Activated B cell treated with CpG ODN at 0.5 μM for 24 hours (primary cell): Measurements from ENCODE around the gene ZNF24. TPM values are rescaled to one million over a fixed set of nuclear protein-coding genes. Genes with fewer than 3 reads are reported as not detected.
A peak's percentile ranks its signal among the peaks of the same experiment; 100 is the strongest.

ENCODE experiments used
- ATAC-seq: fragments of 200-7000 bp; cut with Tn5 transposase; one replicate; pipeline ENCODE4 v1.10.0; 2021; ENCODE audit warnings: low read depth, mild to moderate bottlenecking, moderate library complexity
- CTCF ChIA-PET: fragments of 350-600 bp; sonication (Branson Sonifier 250); formaldehyde crosslinking; loops from one replicate; lab custom pipeline; 2021; ENCODE audit warnings: antibody characterized with exemption; lab: Charles Lee
- POLR2A ChIA-PET: fragments of 350-600 bp; sonication (Branson Sonifier 250); formaldehyde crosslinking; loops from one replicate; lab custom pipeline; 2021; ENCODE audit warnings: antibody characterized with exemption; lab: Charles Lee
- DNase-seq: peaks from one replicate; pipeline ENCODE4 v3.0.0; 2022
- H3K27ac Mint-ChIP-seq: one replicate; pipeline ENCODE4 v1.8.0; 2020; ENCODE audit warnings: mixed read lengths
- H3K27me3 Mint-ChIP-seq: one replicate; pipeline ENCODE4 v1.8.0; 2021; ENCODE audit warnings: mixed read lengths
- H3K36me3 Mint-ChIP-seq: one replicate; pipeline ENCODE4 v1.8.0; 2021; ENCODE audit warnings: low read depth, mixed read lengths
- H3K4me1 Mint-ChIP-seq: one replicate; pipeline ENCODE4 v1.8.0; 2021; ENCODE audit warnings: mixed read lengths
- H3K4me3 Mint-ChIP-seq: one replicate; pipeline ENCODE4 v1.8.0; 2020; ENCODE audit warnings: mild to moderate bottlenecking, mixed read lengths
- H3K9me3 Mint-ChIP-seq: one replicate; pipeline ENCODE4 v1.8.0; 2020; ENCODE audit warnings: mixed read lengths
- intact Hi-C: fragments of 100-400 bp; cut with micrococcal nuclease; formaldehyde crosslinking; loops from one replicate; pipeline ENCODE4 v1.15.1; 2024
- total RNA-seq: library from RNA; stranded (reverse); gene quantifications from 2 replicates; pipeline ENCODE4 v1.2.3, GENCODE V29; 2022
- TF ChIP-seq, protein P1 (sequence below): fragments of 200-600 bp; IDR thresholded peaks from one replicate; pipeline ENCODE4 v1.8.0; 2022; ENCODE audit warnings: antibody characterized with exemption, mild to moderate bottlenecking

ZNF24 gene
- total RNA-seq, 1 donor from 2014 or later, result 72.5 TPM

DNA sequence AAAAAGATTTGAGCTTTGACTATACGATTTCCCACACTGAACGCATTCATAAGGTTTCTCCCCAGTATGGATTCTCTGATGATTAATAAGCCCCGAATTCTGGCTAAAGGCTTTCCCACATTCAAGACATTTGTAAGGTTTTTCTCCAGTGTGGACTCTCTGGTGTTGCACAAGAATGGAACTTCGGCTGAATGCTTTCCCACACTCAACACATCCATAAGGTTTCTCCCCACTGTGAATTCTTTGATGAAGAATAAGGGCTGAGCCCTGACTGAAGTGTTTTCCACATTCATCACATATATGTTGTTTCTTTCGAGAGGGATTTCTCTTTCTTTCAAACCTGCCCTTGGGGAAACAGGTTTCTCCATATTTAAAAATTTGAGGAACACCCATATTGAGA lies 6.9 kb downstream of the ZNF24 start:
- DNase-seq (no peak), ATAC-seq (no peak)
- TF ChIP-seq, protein P1, sequence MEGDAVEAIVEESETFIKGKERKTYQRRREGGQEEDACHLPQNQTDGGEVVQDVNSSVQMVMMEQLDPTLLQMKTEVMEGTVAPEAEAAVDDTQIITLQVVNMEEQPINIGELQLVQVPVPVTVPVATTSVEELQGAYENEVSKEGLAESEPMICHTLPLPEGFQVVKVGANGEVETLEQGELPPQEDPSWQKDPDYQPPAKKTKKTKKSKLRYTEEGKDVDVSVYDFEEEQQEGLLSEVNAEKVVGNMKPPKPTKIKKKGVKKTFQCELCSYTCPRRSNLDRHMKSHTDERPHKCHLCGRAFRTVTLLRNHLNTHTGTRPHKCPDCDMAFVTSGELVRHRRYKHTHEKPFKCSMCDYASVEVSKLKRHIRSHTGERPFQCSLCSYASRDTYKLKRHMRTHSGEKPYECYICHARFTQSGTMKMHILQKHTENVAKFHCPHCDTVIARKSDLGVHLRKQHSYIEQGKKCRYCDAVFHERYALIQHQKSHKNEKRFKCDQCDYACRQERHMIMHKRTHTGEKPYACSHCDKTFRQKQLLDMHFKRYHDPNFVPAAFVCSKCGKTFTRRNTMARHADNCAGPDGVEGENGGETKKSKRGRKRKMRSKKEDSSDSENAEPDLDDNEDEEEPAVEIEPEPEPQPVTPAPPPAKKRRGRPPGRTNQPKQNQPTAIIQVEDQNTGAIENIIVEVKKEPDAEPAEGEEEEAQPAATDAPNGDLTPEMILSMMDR, result no peak
- Mint-ChIP-seq H3K4me3 (no peak overlapping the region), H3K27me3 (no peaks in the 10 kb centered on the region), H3K27ac (no peak overlapping the region), H3K36me3 (peaks cover 84% of the 10 kb centered on the region), H3K4me1 (peaks cover 29% of the 10 kb centered on the region), H3K9me3 (no peaks in the 10 kb centered on the region)
- intact Hi-C loops, result no loop called here
- POLR2A ChIA-PET, result interaction anchor here (0.7 kb wide), 1 partner anchor 42 kb away, joined by 4 read pairs; no protein-coding TSS in a partner anchor
- CTCF ChIA-PET, result no interaction called here

DNA sequence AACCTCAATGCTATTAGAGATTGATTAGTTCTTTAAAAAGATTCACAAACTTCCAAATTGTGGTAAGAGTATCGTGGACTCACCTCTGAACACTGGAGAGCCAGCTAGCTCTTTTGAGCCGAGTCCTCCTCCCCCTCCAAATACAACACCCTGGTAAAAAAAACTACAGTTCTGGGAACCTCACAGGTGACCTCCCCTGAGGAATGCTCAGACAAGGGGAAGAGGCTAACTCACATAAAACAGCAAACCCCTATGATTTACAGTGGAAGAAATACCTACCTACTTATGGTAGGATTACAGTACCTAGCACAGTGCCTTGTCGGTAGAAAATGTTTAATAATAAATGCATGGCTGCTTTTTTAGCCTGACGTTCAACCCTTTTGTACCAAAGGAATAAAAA lies 8.4 kb downstream of the ZNF24 start:
- intact Hi-C loops, result no loop called here
- CTCF ChIA-PET, result no interaction called here
- peaks cover 82% of the 10 kb centered on the region for H3K36me3 Mint-ChIP-seq
- H3K27me3 Mint-ChIP-seq, result no peaks in the 10 kb centered on the region
- H3K27ac Mint-ChIP-seq, result no peak overlapping the region
- TF ChIP-seq, protein P1, result no peak
- POLR2A ChIA-PET, result no interaction called here
- DNase-seq (no peak), ATAC-seq (no peak)
- H3K9me3 Mint-ChIP-seq, result no peaks in the 10 kb centered on the region
- H3K4me3 Mint-ChIP-seq, result no peak overlapping the region
- peaks cover 20% of the 10 kb centered on the region for H3K4me1 Mint-ChIP-seq

DNA sequence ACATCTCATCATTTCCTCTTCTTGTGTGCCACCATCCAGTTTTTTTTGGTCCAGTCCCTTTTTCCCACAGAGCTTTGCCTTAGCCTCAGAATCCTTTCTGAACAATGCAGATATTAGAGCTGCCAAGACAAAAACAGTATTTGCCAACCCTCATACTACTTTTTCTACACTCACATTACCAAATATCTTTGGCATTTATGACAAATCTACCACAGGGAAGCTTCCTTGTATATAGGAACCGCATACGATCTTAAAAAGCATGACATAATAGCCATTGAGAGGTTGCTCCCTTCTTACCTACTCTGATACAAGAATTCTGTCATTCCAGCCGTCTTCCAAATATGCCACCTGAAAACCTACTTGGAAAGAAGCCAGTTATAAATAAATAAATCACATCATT lies 9.4 kb downstream of the ZNF24 start:
- POLR2A ChIA-PET, result no interaction called here

DNA sequence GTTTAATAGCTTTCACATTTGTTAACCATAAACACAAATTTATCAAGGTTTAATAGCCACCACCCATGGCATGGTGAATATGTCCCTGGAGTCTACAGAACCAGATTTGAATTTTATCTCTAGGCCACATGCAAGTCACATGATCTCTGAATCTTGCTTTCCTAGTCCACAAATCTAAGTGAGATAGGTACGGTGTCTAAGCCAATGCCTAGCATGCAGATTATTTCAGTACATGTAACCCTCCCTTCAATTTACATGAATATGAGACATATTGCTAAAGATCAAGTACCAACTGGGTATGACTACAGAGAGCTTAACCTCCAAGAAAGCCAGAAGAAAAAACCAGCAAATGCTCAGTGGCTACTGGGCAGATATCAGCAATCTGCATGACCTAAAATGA lies 10.0 kb downstream of the ZNF24 start:
- intact Hi-C loops, result no loop called here
- ChIA-PET POLR2A (no interaction called here), CTCF (no interaction called here)
- Mint-ChIP-seq H3K36me3 (peaks cover 68% of the 10 kb centered on the region), H3K9me3 (no peaks in the 10 kb centered on the region), H3K27ac (no peak overlapping the region), H3K4me1 (peaks cover 8% of the 10 kb centered on the region), H3K4me3 (no peak overlapping the region), H3K27me3 (no peaks in the 10 kb centered on the region)
- TF ChIP-seq, protein P1, result no peak
- no peak for ATAC-seq
- DNase-seq, result no peak

More for the DNA sequence above, 9.4 kb downstream of the ZNF24 start:
- Mint-ChIP-seq H3K27me3 (no peaks in the 10 kb centered on the region), H3K9me3 (no peaks in the 10 kb centered on the region), H3K4me3 (no peak overlapping the region), H3K27ac (peak overlapping the region; percentile 8), H3K36me3 (peaks cover 74% of the 10 kb centered on the region), H3K4me1 (peaks cover 12% of the 10 kb centered on the region)
- intact Hi-C loops, result no loop called here
- DNase-seq, result no peak
- CTCF ChIA-PET, result no interaction called here
- TF ChIP-seq, protein P1, result no peak
- no peak for ATAC-seq

DNA sequence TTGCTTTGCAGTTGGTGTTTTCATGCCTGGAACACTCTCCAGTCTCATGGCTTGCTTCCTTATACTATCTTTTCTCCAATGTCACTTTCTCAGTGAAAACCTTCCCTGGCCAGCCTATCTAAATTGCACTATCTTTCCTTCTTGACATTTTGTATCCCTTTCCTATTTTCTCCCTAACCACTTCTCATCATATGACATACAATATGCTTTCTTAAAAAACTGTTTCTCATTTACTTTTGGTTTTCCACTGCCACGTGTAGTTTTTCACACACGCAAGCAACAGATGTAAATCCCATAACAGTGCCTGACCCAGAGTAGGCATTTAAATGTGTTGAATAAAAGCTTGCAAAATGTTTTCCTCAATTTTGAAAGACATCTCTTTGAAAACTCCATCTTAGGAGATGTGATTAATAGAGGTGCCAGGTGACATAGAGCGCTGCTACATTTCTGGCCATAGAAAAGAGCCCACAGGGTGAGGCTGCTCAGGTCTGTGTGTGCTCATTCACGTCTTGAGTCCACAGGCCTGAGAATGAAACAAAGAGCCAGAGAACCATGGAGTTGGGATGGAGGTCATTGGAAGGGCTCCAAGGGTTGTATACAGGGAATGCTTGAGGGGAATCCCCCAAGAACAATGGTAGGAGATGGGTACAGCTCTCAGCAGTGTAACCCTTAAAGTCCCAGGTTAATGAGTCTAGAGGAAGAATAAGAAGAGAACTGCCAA lies 12.7 kb downstream of the ZNF24 start:
- Mint-ChIP-seq H3K9me3 (peaks cover 4% of the 10 kb centered on the region), H3K27me3 (no peaks in the 10 kb centered on the region), H3K4me3 (no peak overlapping the region), H3K4me1 (peaks cover 3% of the 10 kb centered on the region), H3K36me3 (peaks cover 42% of the 10 kb centered on the region), H3K27ac (no peak overlapping the region)
- TF ChIP-seq, protein P1, result no peak
- POLR2A ChIA-PET, result interaction anchor here (1.0 kb wide), 1 partner anchor 15 kb away, joined by 4 read pairs; no protein-coding TSS in a partner anchor
- CTCF ChIA-PET, result no interaction called here
- no peak for DNase-seq
- intact Hi-C loops, result no loop called here
- ATAC-seq, result no peak
